OCI-LY3 (cell line): ENCODE results near the gene RABGAP1.

Source experiments
- H2AFZ ChIP-seq: fragments of 200-600, 300-600 bp; shearing (Covaris generic); 2 replicates; pipeline ENCODE4 v1.6.0; 2014; ENCODE audit warnings: antibody characterized with exemption, low read depth, low read length
- H3K27ac ChIP-seq: fragments of 200-600, 300-600 bp; sonication (generic); 2 replicates; pipeline ENCODE4 v1.5.1; 2014; ENCODE audit warnings: mild to moderate bottlenecking, low read length, moderate library complexity, mixed read lengths
- H3K27me3 ChIP-seq: fragments of 200-600, 300-600 bp; sonication (generic); 2 replicates; pipeline ENCODE4 v1.6.1; 2014; ENCODE audit warnings: low read depth, low read length, mixed read lengths
- H3K36me3 ChIP-seq: fragments of 200-600, 300-600 bp; sonication (generic); replicated peaks from 2 replicates; pipeline ENCODE3; 2014; ENCODE audit warnings: low read depth, low read length, mixed read lengths
- H3K4me1 ChIP-seq: fragments of 300-600, 200-600 bp; sonication (generic); 2 replicates; pipeline ENCODE4 v1.6.1; 2014; ENCODE audit warnings: low read length, mixed read lengths
- H3K4me2 ChIP-seq: fragments of 200-600, 300-600 bp; sonication (generic); 2 replicates; pipeline ENCODE4 v1.6.1; 2014; ENCODE audit warnings: low read length, mixed read lengths
- H3K4me3 ChIP-seq: fragments of 300-600, 200-600 bp; sonication (generic); 2 replicates; pipeline ENCODE4 v1.5.1; 2014; ENCODE audit warnings: antibody characterized with exemption, mild to moderate bottlenecking, low read length, moderate library complexity
- H3K79me2 ChIP-seq: fragments of 300-600, 200-600 bp; shearing (Covaris generic); 2 replicates; pipeline ENCODE4 v1.6.1; 2014; ENCODE audit warnings: mild to moderate bottlenecking, low read length, mixed read lengths
- H3K9ac ChIP-seq: fragments of 300-600, 200-600 bp; shearing (Covaris generic); 2 replicates; pipeline ENCODE4 v1.6.0; 2014; ENCODE audit warnings: mild to moderate bottlenecking, low read length, moderate library complexity
- H3K9me3 ChIP-seq: fragments of 200-600, 300-600 bp; shearing (Covaris generic); 2 replicates; pipeline ENCODE4 v1.6.1; 2014; ENCODE audit warnings: low read length, mixed read lengths; ENCODE audit not compliant: insufficient read depth
- H4K20me1 ChIP-seq: fragments of 200-600, 300-600 bp; sonication (generic); 2 replicates; pipeline ENCODE4 v1.6.1; 2016; ENCODE audit warnings: low read length, mixed read lengths; ENCODE audit not compliant: insufficient read depth
- EZH2phosphoT487 ChIP-seq: fragments of 200-600 bp; shearing (Covaris generic); IDR thresholded peaks from 2 replicates; pipeline ENCODE4 v1.6.1; 2018; ENCODE audit warnings: antibody characterized with exemption, mixed run types, low read depth
- TF ChIP-seq, protein P1 (sequence below): fragments of 200-600, 300-600 bp; sonication (generic); IDR thresholded peaks from 2 replicates; pipeline ENCODE4 v1.5.1; 2014; ENCODE audit warnings: antibody characterized with exemption, low read length, low read depth

The RABGAP1 gene

GRCh38 chr9:123093141-123093540 lies 152.3 kb downstream of the RABGAP1 start:
- Histone ChIP-seq H3K9ac (no peak overlapping the region), H3K4me1 (peaks cover 34% of the 10 kb centered on the region), H4K20me1 (no peaks in the 10 kb centered on the region; the same call in 1 of the 2 replicates), H3K79me2 (no peaks in the 10 kb centered on the region), H3K9me3 (no peaks in the 10 kb centered on the region), H3K36me3 (peaks cover 46% of the 10 kb centered on the region), H2AFZ (no peak overlapping the region), H3K27ac (no peak overlapping the region), H3K27me3 (no peaks in the 10 kb centered on the region), H3K4me3 (no peak overlapping the region), H3K4me2 (no peak overlapping the region)
- TF ChIP-seq EZH2phosphoT487, result no peak
- TF ChIP-seq, protein P1, sequence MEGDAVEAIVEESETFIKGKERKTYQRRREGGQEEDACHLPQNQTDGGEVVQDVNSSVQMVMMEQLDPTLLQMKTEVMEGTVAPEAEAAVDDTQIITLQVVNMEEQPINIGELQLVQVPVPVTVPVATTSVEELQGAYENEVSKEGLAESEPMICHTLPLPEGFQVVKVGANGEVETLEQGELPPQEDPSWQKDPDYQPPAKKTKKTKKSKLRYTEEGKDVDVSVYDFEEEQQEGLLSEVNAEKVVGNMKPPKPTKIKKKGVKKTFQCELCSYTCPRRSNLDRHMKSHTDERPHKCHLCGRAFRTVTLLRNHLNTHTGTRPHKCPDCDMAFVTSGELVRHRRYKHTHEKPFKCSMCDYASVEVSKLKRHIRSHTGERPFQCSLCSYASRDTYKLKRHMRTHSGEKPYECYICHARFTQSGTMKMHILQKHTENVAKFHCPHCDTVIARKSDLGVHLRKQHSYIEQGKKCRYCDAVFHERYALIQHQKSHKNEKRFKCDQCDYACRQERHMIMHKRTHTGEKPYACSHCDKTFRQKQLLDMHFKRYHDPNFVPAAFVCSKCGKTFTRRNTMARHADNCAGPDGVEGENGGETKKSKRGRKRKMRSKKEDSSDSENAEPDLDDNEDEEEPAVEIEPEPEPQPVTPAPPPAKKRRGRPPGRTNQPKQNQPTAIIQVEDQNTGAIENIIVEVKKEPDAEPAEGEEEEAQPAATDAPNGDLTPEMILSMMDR, result no peak

DNA sequence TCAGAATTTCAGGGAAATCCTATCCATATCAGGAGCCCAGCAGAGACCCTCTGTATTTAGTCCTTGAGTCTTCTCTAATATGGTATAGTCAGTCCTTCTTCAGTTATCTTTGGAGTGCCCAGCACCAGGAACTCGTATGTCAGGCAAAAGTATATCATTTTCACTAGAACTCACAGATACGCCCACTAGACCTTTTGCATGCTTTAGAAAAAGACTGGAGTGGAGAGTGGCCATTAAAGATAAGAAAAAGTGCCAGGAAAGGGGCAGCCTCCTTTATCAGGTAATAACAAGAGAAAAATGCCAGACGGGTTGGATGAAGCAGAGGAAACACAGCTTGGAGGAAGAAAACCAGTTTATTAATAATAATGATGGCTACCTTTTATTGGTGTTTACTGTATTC lies 156.2 kb downstream of the RABGAP1 start:
- H3K9ac ChIP-seq, result no peak overlapping the region
- no peaks in the 10 kb centered on the region for H3K79me2 ChIP-seq
- TF ChIP-seq, protein P1, result no peak
- no peak for TF ChIP-seq EZH2phosphoT487
- no peak overlapping the region for H3K4me3 ChIP-seq
- no peak overlapping the region for H2AFZ ChIP-seq
- H3K9me3 ChIP-seq, result no peaks in the 10 kb centered on the region
- H3K36me3 ChIP-seq, result peaks cover 56% of the 10 kb centered on the region
- no peak overlapping the region for H3K4me2 ChIP-seq
- no peak overlapping the region for H3K27ac ChIP-seq
- H3K27me3 ChIP-seq, result no peaks in the 10 kb centered on the region
- no peaks in the 10 kb centered on the region; the same call in 1 of the 2 replicates for H4K20me1 ChIP-seq
- H3K4me1 ChIP-seq, result peaks cover 23% of the 10 kb centered on the region

GRCh38 chr9:123097430-123098095 lies 156.7 kb downstream of the RABGAP1 start:
- Histone ChIP-seq H3K4me3 (no peak overlapping the region), H4K20me1 (no peaks in the 10 kb centered on the region; the same call in 1 of the 2 replicates), H3K36me3 (peaks cover 61% of the 10 kb centered on the region), H3K9me3 (no peaks in the 10 kb centered on the region), H3K27ac (no peak overlapping the region), H3K4me1 (peaks cover 23% of the 10 kb centered on the region), H3K9ac (no peak overlapping the region), H2AFZ (no peak overlapping the region), H3K4me2 (no peak overlapping the region), H3K27me3 (no peaks in the 10 kb centered on the region), H3K79me2 (no peaks in the 10 kb centered on the region)
- no peak for TF ChIP-seq EZH2phosphoT487
- TF ChIP-seq, protein P1, result no peak

- H3K27me3 ChIP-seq, result no peaks in the 10 kb centered on the region
- H3K9me3 ChIP-seq, result no peaks in the 10 kb centered on the region
- no peak overlapping the region for H2AFZ ChIP-seq
- H3K36me3 ChIP-seq, result peaks cover 61% of the 10 kb centered on the region
- H3K9ac ChIP-seq, result no peak overlapping the region
- TF ChIP-seq EZH2phosphoT487, result no peak
- TF ChIP-seq, protein P1, result no peak
- no peak overlapping the region for H3K27ac ChIP-seq
- no peaks in the 10 kb centered on the region; the same call in 1 of the 2 replicates for H4K20me1 ChIP-seq
- no peak overlapping the region for H3K4me3 ChIP-seq
- H3K79me2 ChIP-seq, result no peaks in the 10 kb centered on the region
- H3K4me2 ChIP-seq, result no peak overlapping the region
- H3K4me1 ChIP-seq, result peaks cover 23% of the 10 kb centered on the region
These were observed 157.3 kb downstream of the RABGAP1 start for GRCh38 chr9:123098096-123098459.
